ENCODE data around the gene CCDC12.

DNA sequence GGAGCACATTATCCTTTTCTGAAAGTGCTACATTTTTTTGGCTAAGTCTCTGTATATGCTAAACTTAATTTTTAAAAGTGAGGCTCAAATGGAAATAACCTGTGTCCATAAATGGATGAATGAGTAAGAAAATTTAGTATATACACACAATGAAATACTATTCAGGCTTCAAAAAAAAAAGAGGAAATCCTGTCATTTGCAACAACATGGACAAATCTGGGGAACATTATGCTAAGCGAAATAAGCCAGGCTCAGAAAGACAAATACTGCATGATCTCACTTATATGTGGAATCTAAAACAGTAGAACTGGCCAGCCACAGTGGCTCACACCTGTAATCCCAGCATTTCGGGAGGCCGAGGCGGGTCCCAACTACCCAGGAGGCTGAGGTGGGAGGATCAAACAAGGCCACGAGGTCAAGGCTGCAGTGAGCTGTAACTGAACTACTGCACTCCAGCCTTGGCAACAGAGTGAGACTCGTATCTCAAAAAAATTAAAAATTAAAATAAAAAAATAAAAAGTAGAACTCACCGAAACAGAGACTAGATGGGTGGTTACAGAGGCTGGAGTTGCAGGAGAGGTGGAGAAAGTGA, 25.8 kb downstream of the CCDC12 start:
- TF ChIP-seq, protein P1, sequence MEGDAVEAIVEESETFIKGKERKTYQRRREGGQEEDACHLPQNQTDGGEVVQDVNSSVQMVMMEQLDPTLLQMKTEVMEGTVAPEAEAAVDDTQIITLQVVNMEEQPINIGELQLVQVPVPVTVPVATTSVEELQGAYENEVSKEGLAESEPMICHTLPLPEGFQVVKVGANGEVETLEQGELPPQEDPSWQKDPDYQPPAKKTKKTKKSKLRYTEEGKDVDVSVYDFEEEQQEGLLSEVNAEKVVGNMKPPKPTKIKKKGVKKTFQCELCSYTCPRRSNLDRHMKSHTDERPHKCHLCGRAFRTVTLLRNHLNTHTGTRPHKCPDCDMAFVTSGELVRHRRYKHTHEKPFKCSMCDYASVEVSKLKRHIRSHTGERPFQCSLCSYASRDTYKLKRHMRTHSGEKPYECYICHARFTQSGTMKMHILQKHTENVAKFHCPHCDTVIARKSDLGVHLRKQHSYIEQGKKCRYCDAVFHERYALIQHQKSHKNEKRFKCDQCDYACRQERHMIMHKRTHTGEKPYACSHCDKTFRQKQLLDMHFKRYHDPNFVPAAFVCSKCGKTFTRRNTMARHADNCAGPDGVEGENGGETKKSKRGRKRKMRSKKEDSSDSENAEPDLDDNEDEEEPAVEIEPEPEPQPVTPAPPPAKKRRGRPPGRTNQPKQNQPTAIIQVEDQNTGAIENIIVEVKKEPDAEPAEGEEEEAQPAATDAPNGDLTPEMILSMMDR (IDR thresholded peaks at IDR 0.05): no peak
- TF ChIP-seq POLR2AphosphoS5 (IDR thresholded peaks at IDR 0.05): no peak

All from sigmoid colon (tissue), 4 donors.